HCT116 (cell line): ENCODE measurements around the gene LMTK3. TPM values are rescaled to one million over a fixed set of nuclear protein-coding genes. Genes with fewer than 3 reads are reported as not detected.

Experiments
- ATAC-seq: fragments of 200-7000 bp; cut with Tn5 transposase; 2 replicates; pipeline ENCODE4 v1.9.1; 2020; ENCODE audit warnings: mild to moderate bottlenecking, moderate library complexity
- BruUV-seq: library from RNA; stranded (reverse); fragments of 400-500 nt; replicated peaks from 2 replicates; lab custom pipeline; 2021; lab: Mats Ljungman, UMichigan
- CTCF ChIA-PET: fragments of 300-600 bp; sonication (Branson Sonifier 250); formaldehyde crosslinking; loops from one replicate; lab custom pipeline; 2021; ENCODE audit warnings: antibody characterized with exemption; lab: Charles Lee
- POLR2A ChIA-PET: fragments of 300-600, 350-600 bp; sonication (Branson Sonifier 250); formaldehyde crosslinking; loops from one replicate; lab custom pipeline; 2021; ENCODE audit warnings: antibody characterized with exemption; lab: Charles Lee
- RAD21 ChIA-PET, 2 experiments: fragments of 300-600 bp; sonication (Branson Sonifier 250); formaldehyde crosslinking; loops; one replicate each; lab custom pipeline; 2023; ENCODE audit warnings: low total read pairs in 2 of 2; ENCODE audit not compliant: uncharacterized antibody in 2 of 2, unreplicated experiment in 2 of 2, low non-redundant PET in 1 of 2; lab: Charles Lee
- DNase-seq: peaks from one replicate; pipeline ENCODE4 v3.0.0-alpha.2; 2010; ENCODE audit warnings: low read depth, low spot score
- H2AFZ ChIP-seq: fragments of 200-600 bp; shearing (Covaris generic), sonication (generic); 2 replicates; pipeline ENCODE4 v1.6.1; 2017; ENCODE audit warnings: low read depth, mixed run types, mixed read lengths, antibody characterized with exemption, low read length; ENCODE audit not compliant: poor library complexity, severe bottlenecking
- H3K27ac ChIP-seq: 2 replicates; pipeline ENCODE4 v1.5.1; 2012; ENCODE audit warnings: low read depth, low read length
- H3K27me3 ChIP-seq: fragments of 200-600 bp; sonication (generic); 2 replicates; pipeline ENCODE4 v1.6.1; 2016; ENCODE audit warnings: mixed run types, low read length, mixed read lengths; ENCODE audit not compliant: insufficient read depth
- H3K36me3 ChIP-seq, 2 experiments: fragments of 200-500 bp in 1 of 2; fragments of 200-600 bp in 1 of 2; sonication (Bioruptor generic) in 1 of 2; sonication (generic) in 1 of 2; 2 replicates each; pipeline versions ENCODE4 v1.5.1 to v1.6.1; 2014 to 2016; ENCODE audit warnings: low read length in 2 of 2, inconsistent platforms in 1 of 2, mixed read lengths in 1 of 2, mixed run types in 1 of 2; ENCODE audit not compliant: insufficient read depth in 2 of 2, control insufficient read depth in 1 of 2
- H3K4me1 ChIP-seq, 2 experiments: fragments of 200-600 bp in 1 of 2; sonication (generic) in 1 of 2; 2 replicates each; pipeline versions ENCODE4 v1.5.1 to v1.6.1; 2012 to 2017; ENCODE audit warnings: low read length in 2 of 2, inconsistent platforms in 1 of 2, mild to moderate bottlenecking in 1 of 2, mixed read lengths in 1 of 2, mixed run types in 1 of 2, moderate library complexity in 1 of 2; ENCODE audit not compliant: insufficient read depth in 2 of 2, control insufficient read depth in 1 of 2
- H3K4me2 ChIP-seq: fragments of 200-600 bp; sonication (generic); 2 replicates; pipeline ENCODE4 v1.6.1; 2017; ENCODE audit warnings: mixed run types, low read length, mixed read lengths
- H3K4me3 ChIP-seq, 2 experiments: fragments of 200-600 bp in 1 of 2; sonication (generic) in 1 of 2; replicated peaks in 1 of 2; 2 replicates each; pipeline ENCODE4 v1.5.1; 2011 to 2016; ENCODE audit warnings: low read length in 2 of 2, control low read depth in 1 of 2, low read depth in 1 of 2, mild to moderate bottlenecking in 1 of 2, mixed read lengths in 1 of 2, mixed run types in 1 of 2
- H3K79me2 ChIP-seq: fragments of 200-600 bp; sonication (generic); 2 replicates; pipeline ENCODE4 v1.6.1; 2017; ENCODE audit warnings: mild to moderate bottlenecking, mixed run types, low read length, moderate library complexity, mixed read lengths; ENCODE audit not compliant: insufficient read depth
- H3K9ac ChIP-seq: fragments of 200-600 bp; sonication (generic); 2 replicates; pipeline ENCODE4 v1.6.1; 2016; ENCODE audit warnings: low read length, mixed read lengths
- H3K9me2 ChIP-seq: fragments of 200-600 bp; sonication (generic), shearing (Covaris generic); 2 replicates; pipeline ENCODE4 v1.6.1; 2017; ENCODE audit warnings: mixed run types, mild to moderate bottlenecking, moderate library complexity; ENCODE audit not compliant: insufficient read depth
- H3K9me3 ChIP-seq, 2 experiments: fragments of 200-500 bp in 1 of 2; fragments of 200-600 bp in 1 of 2; sonication (Bioruptor generic) in 1 of 2; sonication (generic) in 1 of 2; 2 replicates each; pipeline ENCODE4 v1.6.1; 2014 to 2017; ENCODE audit warnings: low read length in 2 of 2, mixed read lengths in 2 of 2, inconsistent platforms in 1 of 2, low read depth in 1 of 2, mild to moderate bottlenecking in 1 of 2, mixed run types in 1 of 2, moderate library complexity in 1 of 2; ENCODE audit not compliant: control insufficient read depth in 1 of 2, insufficient read depth in 1 of 2
- H4K20me1 ChIP-seq: fragments of 200-600 bp; sonication (generic), shearing (Covaris generic); 2 replicates; pipeline ENCODE4 v1.6.1; 2017; ENCODE audit warnings: mixed run types, mild to moderate bottlenecking, moderate library complexity; ENCODE audit not compliant: insufficient read depth
- POLR2AphosphoS5 ChIP-seq: IDR thresholded peaks from 2 replicates; pipeline ENCODE4 v1.6.1; 2011; ENCODE audit warnings: mild to moderate bottlenecking, low read depth, low read length, moderate library complexity
- TCF7L2 ChIP-seq: IDR thresholded peaks from 2 replicates; pipeline ENCODE4 v1.7.0; 2011; ENCODE audit warnings: borderline replicate concordance, inconsistent platforms; ENCODE audit not compliant: insufficient read depth, insufficient read length; ENCODE audit errors: extremely low read depth
- ZFX ChIP-seq: fragments of 450-650 bp; IDR thresholded peaks from 2 replicates; pipeline ENCODE4 v1.6.1; 2017
- ZNF274 ChIP-seq: fragments of 200-500 bp; sonication (Bioruptor generic); IDR thresholded peaks from 2 replicates; pipeline ENCODE4 v1.6.1; 2014; ENCODE audit warnings: mild to moderate bottlenecking, low read depth, low read length, inconsistent platforms
- intact Hi-C: fragments of 100-400 bp; cut with micrococcal nuclease; formaldehyde crosslinking; loops from 2 replicates; pipeline ENCODE4 v1.10.0; 2022
- total RNA-seq: library from RNA; stranded (reverse); gene quantifications from one replicate; pipeline ENCODE4 v1.2.1, GENCODE V29; 2021; ENCODE audit not compliant: unreplicated experiment

Gene LMTK3
- total RNA-seq, 1 experiment from 2014 or later = 19.9 TPM

- TF ChIP-seq ZFX = no peak
- peak; percentile 62 for TF ChIP-seq POLR2AphosphoS5
- peak overlapping the region; percentile 16; the same call in 1 of the 2 replicates for H3K27ac ChIP-seq
- H3K27me3 ChIP-seq = no peaks in the 10 kb centered on the region
- DNase-seq (no peak), ATAC-seq (no peak)
- H2AFZ ChIP-seq = no peak overlapping the region
- H3K4me1 ChIP-seq = peaks cover 33 to 63% of the 10 kb centered on the region in 2 experiments
- no peaks in the 10 kb centered on the region for H4K20me1 ChIP-seq
- no peaks in the 10 kb centered on the region for H3K9me3 ChIP-seq
- ChIA-PET RAD21 (no interaction called here), CTCF (no interaction called here), POLR2A (no interaction called here)
- H3K9ac ChIP-seq = no peak overlapping the region
- peaks cover 2 to 14% of the 10 kb centered on the region in 2 experiments; a peak in 1 of 4 replicates for H3K36me3 ChIP-seq
- BruUV-seq = no TSS peak
- peaks cover 14% of the 10 kb centered on the region for H3K79me2 ChIP-seq
- no peaks in the 10 kb centered on the region for H3K9me2 ChIP-seq
- no peak overlapping the region for H3K4me2 ChIP-seq
- H3K4me3 ChIP-seq = no peak overlapping the region
- intact Hi-C loops = no loop called here
Measured at GRCh38 chr19:48484247-48484893, 27.3 kb downstream of the LMTK3 start.

- no peak for ATAC-seq
- POLR2A ChIA-PET = no interaction called here
- no peak for DNase-seq
- Histone ChIP-seq H3K4me2 (no peak overlapping the region), H3K36me3 (peaks cover 2 to 14% of the 10 kb centered on the region in 2 experiments; a peak in 1 of 4 replicates), H3K9ac (no peak overlapping the region), H3K27me3 (no peaks in the 10 kb centered on the region), H3K4me1 (peaks cover 22 to 53% of the 10 kb centered on the region in 2 experiments), H2AFZ (no peak overlapping the region), H3K9me3 (no peaks in the 10 kb centered on the region), H3K4me3 (no peak overlapping the region), H3K79me2 (peaks cover 6% of the 10 kb centered on the region; the same call in 1 of the 2 replicates), H4K20me1 (no peaks in the 10 kb centered on the region), H3K27ac (no peak overlapping the region), H3K9me2 (no peaks in the 10 kb centered on the region)
- intact Hi-C loops = no loop called here
- no TSS peak for BruUV-seq
- CTCF ChIA-PET = no interaction called here
- no peak for TF ChIP-seq TCF7L2
- TF ChIP-seq ZNF274 = no peak
- RAD21 ChIA-PET = no interaction called here
Measured at GRCh38 chr19:48483301-48483700, 28.3 kb downstream of the LMTK3 start.
